HG02884 (cell line): Measurements from ENCODE around the gene SAV1.

ENCODE experiments used
- ATAC-seq: cut with Tn5 transposase; IDR thresholded peaks from one replicate; pipeline ENCODE4 v1.9.1; 2021; ENCODE audit warnings: mild to moderate bottlenecking, moderate library complexity; ENCODE audit not compliant: unreplicated experiment

The SAV1 gene

DNA sequence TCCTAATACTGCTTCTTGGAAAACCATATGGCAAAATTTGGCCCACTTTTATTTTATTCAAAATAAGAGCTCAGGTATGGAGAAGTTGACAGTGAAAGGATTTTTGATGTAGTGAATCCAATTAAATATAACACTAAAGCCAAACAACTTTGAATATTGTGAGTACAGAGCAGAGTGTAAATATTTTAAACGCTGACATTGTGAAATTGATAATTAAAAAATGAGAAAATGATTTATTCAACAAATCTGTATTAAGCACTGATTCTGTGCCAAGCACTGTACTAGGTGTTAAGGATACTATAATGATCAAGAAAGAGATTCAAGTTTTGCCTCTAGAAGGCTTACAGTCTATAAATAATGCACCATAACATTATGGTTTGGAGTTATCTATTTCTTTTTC, 57.6 kb downstream of the SAV1 start:
- no peak for ATAC-seq

DNA sequence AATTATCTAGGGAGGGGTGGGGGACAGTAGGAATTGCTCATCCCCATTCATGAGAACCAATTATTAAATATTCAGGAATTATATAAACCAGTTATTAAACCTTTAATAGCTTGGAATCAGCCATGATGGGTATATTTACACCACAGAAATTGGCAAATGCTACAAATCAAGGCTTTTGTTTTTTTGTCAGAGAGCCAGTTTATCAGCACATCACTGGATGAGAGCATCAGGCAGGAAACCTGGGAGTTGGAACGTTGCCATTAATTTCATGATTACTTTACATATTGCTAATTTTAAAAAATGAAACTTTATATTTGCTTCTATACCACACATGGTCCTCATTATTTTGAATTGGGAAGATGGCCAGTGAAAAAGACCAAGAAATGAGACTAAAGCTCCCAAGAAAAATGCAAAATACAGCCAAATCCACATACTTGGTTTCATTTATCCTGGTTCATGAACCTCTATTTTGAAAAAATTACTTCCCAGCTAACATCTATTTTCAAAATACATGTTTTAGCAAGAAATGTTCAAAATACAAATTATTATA, 59.7 kb downstream of the SAV1 start:
- no peak for ATAC-seq

DNA sequence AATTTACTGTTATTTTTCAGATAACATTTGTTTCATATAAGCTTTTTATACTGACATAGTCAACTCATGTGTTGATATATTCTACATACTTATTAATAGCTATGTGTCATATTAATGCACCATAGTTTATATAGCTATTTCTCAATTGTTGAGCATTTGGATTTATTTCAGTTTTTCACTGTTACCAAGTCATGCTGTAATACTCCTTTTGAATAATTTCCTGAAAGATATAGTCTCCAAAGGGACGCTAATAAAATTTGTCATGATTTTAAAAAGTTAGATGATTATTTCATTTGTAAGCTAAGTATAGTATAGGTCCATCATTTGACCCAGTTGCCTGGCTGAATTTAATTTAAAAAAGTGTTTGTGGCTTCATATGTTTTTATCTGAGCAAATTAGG, 60.3 kb downstream of the SAV1 start:
- ATAC-seq, result no peak

DNA sequence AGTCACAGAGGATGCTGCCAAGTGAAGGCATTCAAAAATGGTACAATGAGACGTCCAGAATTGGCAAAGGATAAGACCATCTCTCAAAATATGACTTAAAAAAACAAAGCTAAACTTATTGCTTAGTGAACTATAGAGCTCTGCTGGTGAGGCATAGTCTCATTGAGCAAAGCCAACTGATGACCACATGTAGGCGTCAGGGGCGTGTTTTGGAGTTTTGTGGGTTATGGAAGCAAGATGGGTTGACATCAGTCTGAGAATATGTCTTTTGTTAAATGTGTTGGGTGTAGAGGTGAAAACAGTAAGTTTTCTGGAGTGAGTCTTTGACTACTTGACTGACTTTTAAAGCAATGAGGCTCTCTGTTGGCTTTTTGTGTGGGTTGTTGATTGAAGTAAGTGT, 60.9 kb downstream of the SAV1 start:
- ATAC-seq, result no peak

DNA sequence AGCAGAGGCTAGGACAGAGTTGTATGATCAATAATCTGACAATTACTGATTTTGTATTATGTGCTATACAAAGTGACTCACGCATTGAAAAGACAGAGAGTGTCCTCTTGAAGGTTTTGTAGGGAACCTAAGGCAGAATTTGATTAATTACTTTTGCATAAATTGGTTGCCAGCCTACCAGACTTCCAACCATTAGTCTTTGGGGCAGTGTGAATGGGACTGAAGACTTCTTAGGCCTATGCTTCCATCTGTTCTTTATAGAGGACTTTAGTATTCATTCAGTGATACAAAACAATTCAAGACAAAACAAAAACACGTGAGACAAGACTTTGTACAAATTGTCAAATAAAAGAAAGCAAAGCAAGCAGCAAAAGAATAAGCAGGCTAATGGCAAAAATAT, 61.6 kb downstream of the SAV1 start:
- ATAC-seq, result no peak

DNA sequence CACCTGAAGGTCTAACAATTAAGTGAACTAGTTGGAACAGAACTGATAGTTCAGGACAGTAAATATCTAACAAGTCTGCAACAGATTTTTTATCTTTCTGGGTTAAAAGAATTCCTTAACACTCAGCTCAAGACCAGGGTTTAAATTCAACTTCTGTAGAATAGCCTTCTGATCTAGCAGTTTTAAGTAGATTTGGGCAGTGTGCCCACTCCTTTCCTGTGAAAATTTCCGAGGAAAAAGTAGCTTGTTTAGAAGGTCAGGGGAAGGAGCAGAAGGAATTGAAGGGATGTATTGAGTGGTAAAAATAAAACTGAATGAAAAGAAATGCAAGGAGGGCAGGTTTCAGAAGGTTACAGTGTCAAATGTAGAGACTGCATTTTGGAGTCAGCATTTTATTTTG, 62.3 kb downstream of the SAV1 start:
- ATAC-seq, result no peak

DNA sequence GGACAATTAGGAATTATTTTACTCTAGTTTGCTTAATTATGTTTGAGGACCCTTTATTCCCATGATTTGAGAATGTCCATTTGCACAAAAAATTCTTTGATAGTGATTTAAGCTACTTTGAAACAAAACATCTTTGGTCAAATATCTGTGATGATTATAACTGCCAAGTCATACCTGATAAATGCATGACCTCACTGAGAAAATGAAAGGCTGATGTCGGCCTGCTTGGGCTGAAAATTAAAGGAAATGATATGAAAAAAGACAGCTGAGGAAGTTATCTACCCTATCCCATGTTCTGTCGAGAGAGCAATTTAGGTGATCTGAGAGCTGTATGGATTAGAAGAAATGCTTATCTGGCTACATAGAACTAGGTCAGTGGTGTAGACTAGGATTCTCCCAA, 64.5 kb downstream of the SAV1 start:
- ATAC-seq, result no peak

DNA sequence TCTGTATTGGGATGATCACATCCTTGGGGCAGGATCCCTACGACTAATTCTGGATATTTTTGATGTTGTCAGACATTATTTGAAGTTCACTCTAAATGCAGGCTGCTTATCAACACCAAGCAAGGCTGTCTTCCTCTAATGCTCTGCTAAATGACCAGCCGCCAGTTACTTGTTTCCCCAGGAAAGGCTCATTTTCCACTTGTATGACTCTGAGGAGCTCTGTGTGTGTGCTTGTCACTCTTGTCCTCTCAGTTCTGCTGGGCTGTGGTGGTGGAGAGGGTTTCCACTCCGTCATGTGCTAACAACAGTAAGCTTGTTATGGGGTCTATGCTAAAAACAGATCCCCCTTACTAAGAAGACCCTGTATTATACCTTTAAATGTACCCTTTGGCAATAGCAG, 66.1 kb downstream of the SAV1 start:
- no peak for ATAC-seq

DNA sequence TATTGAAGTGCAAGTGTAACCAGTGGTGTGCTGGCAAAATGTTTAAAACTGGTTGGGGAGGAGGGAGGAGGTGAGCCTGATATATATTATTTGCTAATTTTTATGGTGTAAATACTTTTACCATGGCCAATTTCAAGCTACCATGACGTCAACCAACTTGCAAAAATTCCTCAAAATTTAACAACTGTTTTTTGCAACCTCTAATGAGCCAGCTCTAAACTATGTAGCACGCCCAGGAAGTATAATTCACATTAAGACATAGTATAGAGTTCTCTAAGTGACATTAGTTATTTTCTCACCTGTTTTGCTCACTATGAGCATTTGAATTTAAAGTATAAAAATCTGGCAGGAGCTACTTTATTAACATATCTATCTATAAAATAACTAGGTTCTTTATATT, 66.7 kb downstream of the SAV1 start:
- no peak for ATAC-seq

DNA sequence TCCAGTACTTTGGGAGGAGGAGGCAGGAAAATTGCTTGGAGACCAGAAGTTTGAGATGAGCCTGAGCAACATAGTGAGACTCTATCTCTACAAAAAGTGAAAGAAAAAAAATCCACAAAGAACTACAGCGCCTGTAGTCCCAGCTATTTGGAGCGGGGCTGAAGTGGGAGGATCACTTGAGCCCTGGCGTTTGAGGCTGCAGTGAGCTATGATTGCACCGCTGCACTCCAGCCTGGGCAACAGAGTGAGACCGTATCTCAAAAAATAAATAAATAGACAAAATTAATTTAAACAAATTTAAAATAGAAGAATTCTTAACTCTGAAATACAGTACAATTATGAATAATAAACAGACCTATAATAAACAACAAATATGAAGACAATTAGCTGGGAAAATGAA, 67.3 kb downstream of the SAV1 start:
- no peak for ATAC-seq

DNA sequence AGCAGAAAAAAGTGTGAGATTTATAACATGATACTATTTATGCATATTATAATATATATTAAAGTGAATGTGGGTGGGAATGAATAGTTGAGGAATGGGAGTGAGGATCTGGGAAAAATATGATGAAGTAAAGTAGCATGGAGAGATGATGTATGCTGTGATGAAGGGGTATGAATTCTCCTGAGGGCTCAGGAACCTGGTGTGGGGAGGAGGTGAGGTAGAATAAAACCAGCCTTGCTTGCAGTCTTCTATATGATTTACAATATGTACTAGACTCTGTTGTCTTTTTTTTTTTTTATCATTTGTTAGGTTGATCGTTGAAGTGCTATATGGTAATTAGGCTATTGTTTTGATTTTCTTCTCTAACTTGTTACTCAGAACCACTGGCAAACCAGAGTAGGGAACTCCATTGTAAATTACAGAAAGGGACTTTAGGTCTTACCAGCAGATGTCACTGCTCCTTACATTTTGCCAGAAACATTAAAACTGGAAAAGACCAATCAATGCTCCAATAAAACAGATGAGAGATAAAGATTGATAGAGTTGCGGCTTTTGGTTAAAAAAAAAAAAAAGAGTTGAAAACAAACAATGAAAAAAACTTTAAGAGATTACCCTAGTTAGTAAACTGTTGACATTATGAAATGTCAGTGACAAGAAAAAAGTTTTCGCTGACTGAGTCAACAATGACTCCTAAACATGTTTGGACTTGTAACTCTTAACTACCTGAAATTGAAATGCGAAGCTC, 68.2 kb downstream of the SAV1 start:
- ATAC-seq, result no peak

DNA sequence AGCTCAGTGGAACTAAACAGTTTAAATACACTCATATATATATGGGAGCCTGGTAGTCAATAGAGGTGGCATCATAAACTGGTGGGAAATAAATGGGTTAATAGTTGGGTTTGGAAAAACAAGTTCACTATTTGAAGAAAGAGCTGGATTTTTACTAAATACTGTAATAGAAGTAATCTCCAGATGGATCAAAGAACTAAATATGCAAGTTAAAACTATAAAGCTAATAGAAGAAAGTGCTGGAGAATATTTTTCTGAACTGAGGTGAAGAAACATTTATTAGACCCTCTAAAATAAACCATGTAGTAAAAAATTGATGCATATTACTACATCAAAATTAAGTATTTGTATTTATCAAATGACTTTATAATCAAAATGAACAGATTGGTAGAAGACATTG, 69.3 kb downstream of the SAV1 start:
- ATAC-seq, result no peak

DNA sequence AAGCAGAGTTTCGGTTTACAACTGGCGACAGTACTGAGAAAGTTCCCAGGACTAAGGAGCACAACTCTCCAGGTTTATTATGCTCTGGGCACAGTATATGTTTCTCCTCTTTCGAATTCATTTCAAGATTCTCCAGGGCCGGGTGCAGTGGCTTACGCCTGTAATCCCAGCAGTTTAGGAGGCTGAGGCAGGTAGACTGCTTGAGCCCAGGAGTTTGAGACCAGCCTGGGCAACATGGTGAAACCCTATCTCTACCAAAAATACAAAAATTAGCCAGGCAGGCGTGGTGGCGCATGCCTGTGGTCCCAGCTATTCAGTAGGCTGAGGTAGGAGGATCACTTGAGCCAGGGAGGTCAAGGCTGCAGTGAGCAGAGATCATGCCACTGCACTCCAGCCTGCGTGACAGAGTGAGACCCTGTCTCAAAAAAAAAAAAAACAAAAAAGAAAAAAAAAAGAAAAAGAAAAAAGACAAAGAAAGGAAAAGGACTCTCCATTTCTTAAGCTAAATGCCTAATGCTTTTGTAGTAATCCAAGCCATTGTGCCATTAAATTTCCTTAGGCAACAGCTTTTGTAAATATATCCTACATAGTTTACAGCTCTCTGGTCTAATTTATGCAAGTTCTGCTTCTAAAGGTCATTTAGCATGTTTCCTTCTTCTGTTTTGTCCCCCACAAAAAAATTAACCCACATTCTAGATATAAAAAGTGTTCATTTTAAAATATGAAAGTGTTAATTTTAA, 73.4 kb downstream of the SAV1 start:
- no peak for ATAC-seq

DNA sequence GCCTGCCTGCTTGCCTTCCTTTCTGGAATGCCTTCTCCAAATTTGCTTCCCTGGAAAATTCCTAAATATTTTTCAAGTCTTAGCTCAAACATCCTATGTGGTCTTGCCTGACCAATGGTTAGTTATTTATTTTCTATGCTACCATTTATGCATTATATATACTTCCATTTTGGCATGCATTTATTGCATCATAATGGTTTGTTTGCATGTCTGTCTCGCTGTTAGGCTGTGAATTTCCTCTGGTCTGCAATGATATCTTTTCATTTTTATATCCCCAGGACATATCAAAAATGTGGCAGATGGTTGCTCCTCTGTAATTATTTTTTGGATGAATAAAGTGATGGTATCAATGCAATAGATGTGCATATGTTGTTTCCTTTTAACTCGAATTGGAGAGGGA, 77.6 kb downstream of the SAV1 start:
- ATAC-seq, result no peak
